ENCODE results near the gene SHROOM2. TPM values are rescaled to one million over a fixed set of nuclear protein-coding genes. Genes with fewer than 3 reads are reported as not detected.
"Not testable (repeated sequence)": the region's sequence is repeated elsewhere in the genome, so short reads cannot be mapped to it uniquely, and the experiment has no call there.

The SHROOM2 gene
- 5.5 and 18.3 TPM in 2 replicates for total RNA-seq
- polyA plus RNA-seq (2012): 9.0 TPM

GRCh38 chrX:9785944-9786797 lies at the start of gene SHROOM2:
SHROOM2 (plus strand) TSS chrX:9786429; CDS start chrX:9786546, 117 bp downstream.
- peak; percentile 3 for DNase-seq (ENCODE audit: low read depth)

GRCh38 chrX:9737363-9737762 lies 48.9 kb upstream of the SHROOM2 start:
- no peak for DNase-seq (ENCODE audit: low read depth)

- no peak for DNase-seq (ENCODE audit: low read depth)
These were observed 48.1 kb upstream of the SHROOM2 start for GRCh38 chrX:9738151-9738550.

GRCh38 chrX:9739130-9739529 lies 47.1 kb upstream of the SHROOM2 start:
- no peak for DNase-seq (ENCODE audit: low read depth)

- DNase-seq (ENCODE audit: low read depth): peak; percentile 36
These were observed 40.7 kb upstream of the SHROOM2 start for GRCh38 chrX:9745417-9746115.

GRCh38 chrX:9746148-9746888 lies 39.9 kb upstream of the SHROOM2 start:
- peak; percentile 18 for DNase-seq (ENCODE audit: low read depth)

- no peak for DNase-seq (ENCODE audit: low read depth)
These were observed 38.6 kb upstream of the SHROOM2 start for GRCh38 chrX:9747644-9748043.

GRCh38 chrX:9749146-9749692 lies 37.0 kb upstream of the SHROOM2 start:
- no peak for DNase-seq (ENCODE audit: low read depth)

- DNase-seq (ENCODE audit: low read depth): no peak
These were observed 28.9 kb upstream of the SHROOM2 start for GRCh38 chrX:9757366-9757765.

- no peak for DNase-seq (ENCODE audit: low read depth)
These were observed 28.1 kb upstream of the SHROOM2 start for GRCh38 chrX:9758021-9758638.

- no peak for DNase-seq (ENCODE audit: low read depth)
These were observed 26.9 kb upstream of the SHROOM2 start for GRCh38 chrX:9759337-9759736.

GRCh38 chrX:9765072-9765736 lies 21.0 kb upstream of the SHROOM2 start:
- no peak for DNase-seq (ENCODE audit: low read depth)

GRCh38 chrX:9765737-9766097 lies 20.5 kb upstream of the SHROOM2 start, which contains the start of gene GPR143:
GPR143 (minus strand) TSS chrX:9765847; CDS start chrX:9765817, 30 bp downstream.
- DNase-seq (ENCODE audit: low read depth): no peak

GRCh38 chrX:9767375-9767774 lies 18.9 kb upstream of the SHROOM2 start:
- peak; percentile 6 for DNase-seq (ENCODE audit: low read depth)

- DNase-seq (ENCODE audit: low read depth): not testable (repeated sequence)
These were observed 17.8 kb upstream of the SHROOM2 start for GRCh38 chrX:9768321-9768839.

- DNase-seq (ENCODE audit: low read depth): no peak
These were observed 15.9 kb upstream of the SHROOM2 start for GRCh38 chrX:9770319-9770718.

- no peak for DNase-seq (ENCODE audit: low read depth)
These were observed 13.3 kb upstream of the SHROOM2 start for GRCh38 chrX:9772943-9773342.

GRCh38 chrX:9775930-9776329 lies 10.3 kb upstream of the SHROOM2 start:
- no peak for DNase-seq (ENCODE audit: low read depth)

GRCh38 chrX:9781941-9782340 lies 4.3 kb upstream of the SHROOM2 start:
- DNase-seq (ENCODE audit: low read depth): no peak

- DNase-seq (ENCODE audit: low read depth): no peak
These were observed 1.9 kb upstream of the SHROOM2 start for GRCh38 chrX:9784332-9784731.

All from myocyte (in vitro differentiated cells).